ENCODE results near the gene RHD.
"Not testable (repeated sequence)": the region's sequence is repeated elsewhere in the genome, so short reads cannot be mapped to it uniquely, and the experiment has no call there.

RHD gene

GRCh38 chr1:25337483-25338187 lies 65.3 kb downstream of the RHD start:
- peak overlapping the region; percentile 88 for H3K27ac ChIP-seq (ENCODE audit: low read length)
- not testable (repeated sequence) for H3K9me3 ChIP-seq (ENCODE audit: control insufficient read depth in 2 of 2, low read length in 2 of 2); H3K36me3 ChIP-seq (ENCODE audit: control insufficient read depth in 2 of 2, insufficient read depth in 2 of 2, low read length in 2 of 2); H3K4me1 ChIP-seq (ENCODE audit: control insufficient read depth, insufficient read depth, low read length); H3K27me3 ChIP-seq (ENCODE audit: control insufficient read depth in 1 of 2, insufficient read depth in 2 of 2, low read length in 2 of 2)
- peak overlapping the region in 1 of 2 donors; percentile 97 for H3K9ac ChIP-seq (ENCODE audit: low read length in 2 of 2)
- peak overlapping the region; percentile 88 to 94 for H3K4me3 ChIP-seq (ENCODE audit: low read length in 2 of 2)

GRCh38 chr1:25338188-25338981 lies 66.1 kb downstream of the RHD start, which contains the start of gene TMEM50A:
Gene TMEM50A, plus strand, starts transcription at chr1:25338334. Its CDS starts 2,153 bp downstream, at chr1:25340487.
- no peaks in the 10 kb centered on the region for H3K27me3 ChIP-seq (ENCODE audit: control insufficient read depth in 1 of 2, insufficient read depth in 2 of 2, low read length in 2 of 2)
- H3K27ac ChIP-seq (ENCODE audit: low read length) = peak within 1 kb of the TSS; percentile 88
- peak within 1 kb of the TSS; percentile 88 to 94 for H3K4me3 ChIP-seq (ENCODE audit: low read length in 2 of 2)
- no peaks in the 10 kb centered on the region for H3K36me3 ChIP-seq (ENCODE audit: control insufficient read depth in 2 of 2, insufficient read depth in 2 of 2, low read length in 2 of 2)
- peak within 1 kb of the TSS; percentile 92 to 97 for H3K9ac ChIP-seq (ENCODE audit: low read length in 2 of 2)
- no peaks in the 10 kb centered on the region for H3K9me3 ChIP-seq (ENCODE audit: control insufficient read depth in 2 of 2, low read length in 2 of 2)
- peaks cover 5% of the 10 kb centered on the region for H3K4me1 ChIP-seq (ENCODE audit: control insufficient read depth, insufficient read depth, low read length)

GRCh38 chr1:25338986-25339385 lies 66.7 kb downstream of the RHD start:
- peak overlapping the region; percentile 88 to 94 for H3K4me3 ChIP-seq (ENCODE audit: low read length in 2 of 2)
- H3K4me1 ChIP-seq (ENCODE audit: control insufficient read depth, insufficient read depth, low read length) = peaks cover 5% of the 10 kb centered on the region
- no peaks in the 10 kb centered on the region for H3K9me3 ChIP-seq (ENCODE audit: control insufficient read depth in 2 of 2, low read length in 2 of 2)
- peak overlapping the region; percentile 88 for H3K27ac ChIP-seq (ENCODE audit: low read length)
- no peaks in the 10 kb centered on the region for H3K27me3 ChIP-seq (ENCODE audit: control insufficient read depth in 1 of 2, insufficient read depth in 2 of 2, low read length in 2 of 2)
- peaks cover 0 to 2% of the 10 kb centered on the region in 2 donors for H3K36me3 ChIP-seq (ENCODE audit: control insufficient read depth in 2 of 2, insufficient read depth in 2 of 2, low read length in 2 of 2)
- peak overlapping the region; percentile 92 to 97 for H3K9ac ChIP-seq (ENCODE audit: low read length in 2 of 2)

- H3K9ac ChIP-seq (ENCODE audit: low read length in 2 of 2) = no peak overlapping the region
- H3K4me3 ChIP-seq (ENCODE audit: low read length in 2 of 2) = no peak overlapping the region
- no peak overlapping the region for H3K27ac ChIP-seq (ENCODE audit: low read length)
- H3K27me3 ChIP-seq (ENCODE audit: control insufficient read depth in 1 of 2, insufficient read depth in 2 of 2, low read length in 2 of 2) = no peaks in the 10 kb centered on the region
- H3K9me3 ChIP-seq (ENCODE audit: control insufficient read depth in 2 of 2, low read length in 2 of 2) = no peaks in the 10 kb centered on the region
- peaks cover 5% of the 10 kb centered on the region for H3K4me1 ChIP-seq (ENCODE audit: control insufficient read depth, insufficient read depth, low read length)
- peaks cover 2% of the 10 kb centered on the region in 2 donors for H3K36me3 ChIP-seq (ENCODE audit: control insufficient read depth in 2 of 2, insufficient read depth in 2 of 2, low read length in 2 of 2)
Observed at GRCh38 chr1:25341746-25342145, 69.4 kb downstream of the RHD start.

GRCh38 chr1:25342846-25343245 lies 70.5 kb downstream of the RHD start:
- Histone ChIP-seq H3K9me3 (ENCODE audit: control insufficient read depth in 2 of 2, low read length in 2 of 2) (no peaks in the 10 kb centered on the region), H3K4me1 (ENCODE audit: control insufficient read depth, insufficient read depth, low read length) (peaks cover 5% of the 10 kb centered on the region), H3K27ac (ENCODE audit: low read length) (no peak overlapping the region), H3K27me3 (ENCODE audit: control insufficient read depth in 1 of 2, insufficient read depth in 2 of 2, low read length in 2 of 2) (no peaks in the 10 kb centered on the region), H3K4me3 (ENCODE audit: low read length in 2 of 2) (no peak overlapping the region), H3K36me3 (ENCODE audit: control insufficient read depth in 2 of 2, insufficient read depth in 2 of 2, low read length in 2 of 2) (peaks cover 2% of the 10 kb centered on the region in 2 donors), H3K9ac (ENCODE audit: low read length in 2 of 2) (no peak overlapping the region)

- H3K27me3 ChIP-seq (ENCODE audit: control insufficient read depth in 1 of 2, insufficient read depth in 2 of 2, low read length in 2 of 2) = no peaks in the 10 kb centered on the region
- H3K27ac ChIP-seq (ENCODE audit: low read length) = no peak overlapping the region
- peaks cover 5% of the 10 kb centered on the region for H3K4me1 ChIP-seq (ENCODE audit: control insufficient read depth, insufficient read depth, low read length)
- no peak overlapping the region for H3K9ac ChIP-seq (ENCODE audit: low read length in 2 of 2)
- no peaks in the 10 kb centered on the region for H3K9me3 ChIP-seq (ENCODE audit: control insufficient read depth in 2 of 2, low read length in 2 of 2)
- no peak overlapping the region for H3K4me3 ChIP-seq (ENCODE audit: low read length in 2 of 2)
- peaks cover 2 to 4% of the 10 kb centered on the region in 2 donors for H3K36me3 ChIP-seq (ENCODE audit: control insufficient read depth in 2 of 2, insufficient read depth in 2 of 2, low read length in 2 of 2)
Observed at GRCh38 chr1:25343872-25344271, 71.6 kb downstream of the RHD start.

GRCh38 chr1:25347556-25347955 lies 75.2 kb downstream of the RHD start:
- Histone ChIP-seq H3K4me3 (ENCODE audit: low read length in 2 of 2) (no peak overlapping the region), H3K36me3 (ENCODE audit: control insufficient read depth in 2 of 2, insufficient read depth in 2 of 2, low read length in 2 of 2) (peaks cover 6 to 9% of the 10 kb centered on the region in 2 donors), H3K9me3 (ENCODE audit: control insufficient read depth in 2 of 2, low read length in 2 of 2) (no peaks in the 10 kb centered on the region)

GRCh38 chr1:25349606-25350005 lies 77.3 kb downstream of the RHD start:
- no peak overlapping the region for H3K9ac ChIP-seq (ENCODE audit: low read length in 2 of 2)
- no peaks in the 10 kb centered on the region for H3K4me1 ChIP-seq (ENCODE audit: control insufficient read depth, insufficient read depth, low read length)
- H3K27ac ChIP-seq (ENCODE audit: low read length) = no peak overlapping the region
- no peak overlapping the region for H3K4me3 ChIP-seq (ENCODE audit: low read length in 2 of 2)
- no peaks in the 10 kb centered on the region for H3K27me3 ChIP-seq (ENCODE audit: control insufficient read depth in 1 of 2, insufficient read depth in 2 of 2, low read length in 2 of 2)
- no peaks in the 10 kb centered on the region for H3K9me3 ChIP-seq (ENCODE audit: control insufficient read depth in 2 of 2, low read length in 2 of 2)
- peaks cover 8 to 13% of the 10 kb centered on the region in 2 donors for H3K36me3 ChIP-seq (ENCODE audit: control insufficient read depth in 2 of 2, insufficient read depth in 2 of 2, low read length in 2 of 2)

More at GRCh38 chr1:25347556-25347955, 75.2 kb downstream of the RHD start:
- Histone ChIP-seq H3K27me3 (ENCODE audit: control insufficient read depth in 1 of 2, insufficient read depth in 2 of 2, low read length in 2 of 2) (no peaks in the 10 kb centered on the region), H3K27ac (ENCODE audit: low read length) (no peak overlapping the region), H3K4me1 (ENCODE audit: control insufficient read depth, insufficient read depth, low read length) (no peaks in the 10 kb centered on the region), H3K9ac (ENCODE audit: low read length in 2 of 2) (no peak overlapping the region)

GRCh38 chr1:25355841-25356395 lies 83.6 kb downstream of the RHD start:
- Histone ChIP-seq H3K9me3 (ENCODE audit: control insufficient read depth in 2 of 2, low read length in 2 of 2) (no peaks in the 10 kb centered on the region), H3K36me3 (ENCODE audit: control insufficient read depth in 2 of 2, insufficient read depth in 2 of 2, low read length in 2 of 2) (peaks cover 17 to 30% of the 10 kb centered on the region in 2 donors)

GRCh38 chr1:25356441-25356840 lies 84.1 kb downstream of the RHD start:
- H3K4me3 ChIP-seq (ENCODE audit: low read length in 2 of 2) = no peak overlapping the region

More at GRCh38 chr1:25355841-25356395, 83.6 kb downstream of the RHD start:
- H3K4me3 ChIP-seq (ENCODE audit: low read length in 2 of 2) = no peak overlapping the region
- no peaks in the 10 kb centered on the region for H3K4me1 ChIP-seq (ENCODE audit: control insufficient read depth, insufficient read depth, low read length)
- no peaks in the 10 kb centered on the region for H3K27me3 ChIP-seq (ENCODE audit: control insufficient read depth in 1 of 2, insufficient read depth in 2 of 2, low read length in 2 of 2)
- no peak overlapping the region for H3K27ac ChIP-seq (ENCODE audit: low read length)
- no peak overlapping the region for H3K9ac ChIP-seq (ENCODE audit: low read length in 2 of 2)

More at GRCh38 chr1:25356441-25356840, 84.1 kb downstream of the RHD start:
- no peak overlapping the region for H3K9ac ChIP-seq (ENCODE audit: low read length in 2 of 2)
- no peaks in the 10 kb centered on the region for H3K4me1 ChIP-seq (ENCODE audit: control insufficient read depth, insufficient read depth, low read length)
- H3K9me3 ChIP-seq (ENCODE audit: control insufficient read depth in 2 of 2, low read length in 2 of 2) = no peaks in the 10 kb centered on the region
- H3K27ac ChIP-seq (ENCODE audit: low read length) = no peak overlapping the region
- H3K36me3 ChIP-seq (ENCODE audit: control insufficient read depth in 2 of 2, insufficient read depth in 2 of 2, low read length in 2 of 2) = peaks cover 22 to 33% of the 10 kb centered on the region in 2 donors
- H3K27me3 ChIP-seq (ENCODE audit: control insufficient read depth in 1 of 2, insufficient read depth in 2 of 2, low read length in 2 of 2) = no peaks in the 10 kb centered on the region

All from stomach smooth muscle (tissue), 2 donors.